GM12875 (cell line): ENCODE measurements around the gene NRSN2.
"Not testable (repeated sequence)": the region's sequence is repeated elsewhere in the genome, so short reads cannot be mapped to it uniquely, and the experiment has no call there.

Source experiments
- H3K4me3 ChIP-seq: one replicate; pipeline ENCODE4 v1.5.1; 2011; ENCODE audit warnings: low read depth, low read length, control low read depth
- TF ChIP-seq, protein P1 (sequence below): IDR thresholded peaks from 2 replicates; pipeline ENCODE4 v1.5.1; 2011; ENCODE audit warnings: low read depth, mild to moderate bottlenecking, control low read depth, inconsistent platforms, low read length, moderate library complexity, borderline replicate concordance; ENCODE audit not compliant: insufficient read depth

NRSN2 gene

DNA sequence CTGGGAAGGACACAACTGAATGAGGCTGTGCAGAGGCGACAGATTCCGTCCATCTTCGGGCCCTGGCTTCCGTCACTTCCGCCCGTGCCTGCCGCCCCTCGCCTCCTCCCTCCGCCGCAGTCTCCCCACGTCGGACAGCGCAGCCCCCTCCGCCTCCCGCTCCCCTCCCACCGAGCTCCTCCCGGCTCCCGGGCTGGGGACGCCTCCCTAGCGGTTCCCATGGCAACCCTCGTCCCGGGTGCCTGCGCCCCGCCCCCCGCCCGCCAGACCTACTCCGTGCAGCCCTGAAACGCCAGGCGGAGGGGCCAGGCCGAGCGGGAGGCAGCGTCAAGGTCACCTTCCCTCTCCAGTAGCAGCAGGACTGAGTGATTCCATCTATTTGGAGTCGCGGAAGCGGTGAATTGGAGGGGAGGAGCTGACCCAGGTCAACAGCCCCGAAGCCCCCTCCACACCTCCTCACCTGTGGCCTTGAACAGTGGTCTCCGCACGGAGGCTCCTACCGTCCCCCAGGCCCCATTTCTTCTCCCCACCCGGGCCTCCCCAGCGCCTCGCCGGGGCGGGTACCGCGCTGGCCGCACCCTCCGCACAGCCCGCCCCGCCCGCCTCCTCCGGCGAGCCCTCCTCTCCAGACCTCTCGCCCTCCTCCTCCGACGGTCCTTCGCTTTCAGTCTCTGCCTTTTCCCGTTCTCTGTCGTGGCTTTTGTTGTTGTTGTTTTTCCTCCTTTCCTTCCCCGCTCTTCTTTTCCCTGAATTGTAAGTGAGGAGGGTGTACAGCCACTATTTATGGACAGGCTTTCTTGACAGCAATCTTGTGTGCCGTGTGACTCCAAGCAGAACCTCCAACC, 951 bp downstream of the NRSN2 start:
- peak overlapping the region; percentile 52 for H3K4me3 ChIP-seq
- TF ChIP-seq, protein P1, sequence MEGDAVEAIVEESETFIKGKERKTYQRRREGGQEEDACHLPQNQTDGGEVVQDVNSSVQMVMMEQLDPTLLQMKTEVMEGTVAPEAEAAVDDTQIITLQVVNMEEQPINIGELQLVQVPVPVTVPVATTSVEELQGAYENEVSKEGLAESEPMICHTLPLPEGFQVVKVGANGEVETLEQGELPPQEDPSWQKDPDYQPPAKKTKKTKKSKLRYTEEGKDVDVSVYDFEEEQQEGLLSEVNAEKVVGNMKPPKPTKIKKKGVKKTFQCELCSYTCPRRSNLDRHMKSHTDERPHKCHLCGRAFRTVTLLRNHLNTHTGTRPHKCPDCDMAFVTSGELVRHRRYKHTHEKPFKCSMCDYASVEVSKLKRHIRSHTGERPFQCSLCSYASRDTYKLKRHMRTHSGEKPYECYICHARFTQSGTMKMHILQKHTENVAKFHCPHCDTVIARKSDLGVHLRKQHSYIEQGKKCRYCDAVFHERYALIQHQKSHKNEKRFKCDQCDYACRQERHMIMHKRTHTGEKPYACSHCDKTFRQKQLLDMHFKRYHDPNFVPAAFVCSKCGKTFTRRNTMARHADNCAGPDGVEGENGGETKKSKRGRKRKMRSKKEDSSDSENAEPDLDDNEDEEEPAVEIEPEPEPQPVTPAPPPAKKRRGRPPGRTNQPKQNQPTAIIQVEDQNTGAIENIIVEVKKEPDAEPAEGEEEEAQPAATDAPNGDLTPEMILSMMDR, result no peak

DNA sequence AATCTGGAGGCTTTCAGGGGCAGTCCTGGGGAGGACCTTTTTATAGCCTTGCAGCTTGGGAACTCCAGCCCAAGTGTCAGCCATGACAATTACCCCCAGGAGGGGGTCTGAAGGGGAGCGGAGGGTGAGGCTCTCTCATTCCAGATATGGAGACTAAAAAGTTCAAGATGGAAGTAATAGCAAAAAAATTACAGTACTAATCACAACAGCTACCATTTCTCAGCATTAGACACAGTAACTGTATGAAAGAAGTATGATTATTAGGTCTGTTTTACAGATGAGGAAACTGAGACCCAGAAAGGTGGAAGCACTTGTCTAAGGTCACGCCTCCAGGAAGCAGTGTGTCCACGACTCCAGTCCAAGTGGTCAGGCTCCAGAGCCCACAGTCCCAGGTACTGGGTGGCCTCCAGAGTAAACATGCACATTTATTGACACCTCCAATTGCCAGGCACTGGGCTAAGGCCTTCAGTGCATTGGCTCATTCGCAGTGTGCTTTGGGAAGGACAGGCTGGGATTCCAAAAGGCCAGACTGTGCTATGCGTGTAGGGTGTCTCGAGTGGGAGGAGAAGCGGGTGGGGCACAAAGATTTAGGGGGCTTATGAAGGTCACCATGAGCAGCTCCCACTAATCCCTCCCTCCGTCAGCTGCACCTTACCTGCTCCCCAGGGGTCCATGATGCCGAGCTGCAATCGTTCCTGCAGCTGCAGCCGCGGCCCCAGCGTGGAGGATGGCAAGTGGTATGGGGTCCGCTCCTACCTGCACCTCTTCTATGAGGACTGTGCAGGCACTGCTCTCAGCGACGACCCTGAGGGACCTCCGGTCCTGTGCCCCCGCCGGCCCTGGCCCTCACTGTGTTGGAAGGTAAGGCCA, 2.3 kb downstream of the NRSN2 start:
- TF ChIP-seq, protein P1, result no peak
- H3K4me3 ChIP-seq, result no peak overlapping the region

DNA sequence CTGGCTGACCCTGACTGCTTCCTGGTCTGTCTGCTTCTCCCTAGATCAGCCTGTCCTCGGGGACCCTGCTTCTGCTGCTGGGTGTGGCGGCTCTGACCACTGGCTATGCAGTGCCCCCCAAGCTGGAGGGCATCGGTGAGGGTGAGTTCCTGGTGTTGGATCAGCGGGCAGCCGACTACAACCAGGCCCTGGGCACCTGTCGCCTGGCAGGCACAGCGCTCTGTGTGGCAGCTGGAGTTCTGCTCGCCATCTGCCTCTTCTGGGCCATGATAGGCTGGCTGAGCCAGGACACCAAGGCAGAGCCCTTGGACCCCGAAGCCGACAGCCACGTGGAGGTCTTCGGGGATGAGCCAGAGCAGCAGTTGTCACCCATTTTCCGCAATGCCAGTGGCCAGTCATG, 6.3 kb downstream of the NRSN2 start:
- TF ChIP-seq, protein P1, result no peak
- no peak overlapping the region for H3K4me3 ChIP-seq

DNA sequence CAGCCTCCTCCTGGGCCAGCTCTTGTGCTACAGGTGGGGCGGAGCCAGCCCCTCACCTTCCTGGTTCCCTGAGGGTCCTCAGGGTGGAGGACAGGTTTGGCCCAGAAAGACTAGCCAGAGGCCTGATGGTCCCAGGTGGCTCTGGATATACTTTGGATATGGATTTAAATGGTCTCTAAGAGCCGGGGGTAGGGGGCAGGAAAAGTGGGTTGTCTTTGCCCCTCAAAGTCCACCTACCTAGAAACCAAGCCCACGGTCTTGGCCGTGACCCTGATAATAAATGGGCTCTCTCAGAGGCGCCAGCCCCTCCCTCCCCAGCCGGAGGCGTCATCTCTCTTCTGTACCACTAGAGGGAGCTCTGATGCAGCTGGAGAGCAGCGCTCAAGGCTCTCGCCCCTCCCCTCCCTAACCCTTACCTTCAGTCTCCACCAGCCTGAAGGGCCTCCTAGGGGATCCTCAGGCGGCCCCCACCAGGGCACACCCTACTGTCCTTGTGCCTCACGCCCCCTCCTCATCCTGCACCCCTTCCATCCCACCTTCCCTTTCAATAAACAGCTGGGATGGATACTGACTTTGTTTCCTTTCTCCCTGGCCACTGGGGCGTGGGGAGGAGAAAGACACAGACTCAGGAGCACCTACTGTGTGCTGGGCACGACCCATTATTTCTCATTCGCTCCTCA, 7.5 kb downstream of the NRSN2 start:
- H3K4me3 ChIP-seq, result no peak overlapping the region
- TF ChIP-seq, protein P1, result peak; percentile 94

DNA sequence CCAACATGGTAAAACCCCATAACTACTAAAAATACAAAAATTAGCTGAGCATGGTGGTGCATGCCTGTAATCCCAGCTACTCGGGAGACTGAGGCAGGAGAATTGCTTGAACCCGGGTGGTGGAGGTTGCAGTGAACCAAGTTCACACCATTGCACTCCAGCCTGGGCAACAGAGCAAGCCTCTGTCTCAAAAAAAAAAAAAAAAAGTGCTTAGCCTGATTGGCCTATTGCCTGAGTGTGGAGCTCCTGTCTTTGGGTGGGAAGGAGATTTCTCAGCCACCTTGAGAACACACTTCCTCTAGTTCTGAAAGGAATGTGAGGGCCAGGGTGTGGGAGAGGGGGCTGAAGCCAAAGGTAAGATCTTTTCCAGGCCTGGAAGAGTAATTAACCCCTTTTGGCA, 9.2 kb downstream of the NRSN2 start:
- H3K4me3 ChIP-seq, result not testable (repeated sequence)

DNA sequence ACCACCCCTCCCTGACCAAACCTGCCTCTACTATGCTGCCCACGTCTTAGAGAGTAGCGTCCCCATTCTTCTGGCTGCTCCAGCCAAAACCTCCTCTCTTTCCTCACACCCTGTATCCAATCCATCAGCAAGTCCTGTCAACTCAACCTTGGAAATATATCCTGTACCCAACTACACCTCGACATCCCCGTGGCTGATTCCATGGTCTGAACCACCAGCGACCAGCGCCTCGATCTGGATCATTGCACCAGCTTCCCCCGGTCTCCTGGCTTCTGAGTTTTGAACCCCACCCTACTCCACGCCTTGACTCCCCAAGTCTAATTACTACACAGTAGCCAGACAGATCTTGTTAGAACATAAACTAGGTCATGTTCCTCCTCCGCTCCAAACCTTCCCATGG, 9.8 kb downstream of the NRSN2 start:
- TF ChIP-seq, protein P1, result no peak
- H3K4me3 ChIP-seq, result no peak overlapping the region

DNA sequence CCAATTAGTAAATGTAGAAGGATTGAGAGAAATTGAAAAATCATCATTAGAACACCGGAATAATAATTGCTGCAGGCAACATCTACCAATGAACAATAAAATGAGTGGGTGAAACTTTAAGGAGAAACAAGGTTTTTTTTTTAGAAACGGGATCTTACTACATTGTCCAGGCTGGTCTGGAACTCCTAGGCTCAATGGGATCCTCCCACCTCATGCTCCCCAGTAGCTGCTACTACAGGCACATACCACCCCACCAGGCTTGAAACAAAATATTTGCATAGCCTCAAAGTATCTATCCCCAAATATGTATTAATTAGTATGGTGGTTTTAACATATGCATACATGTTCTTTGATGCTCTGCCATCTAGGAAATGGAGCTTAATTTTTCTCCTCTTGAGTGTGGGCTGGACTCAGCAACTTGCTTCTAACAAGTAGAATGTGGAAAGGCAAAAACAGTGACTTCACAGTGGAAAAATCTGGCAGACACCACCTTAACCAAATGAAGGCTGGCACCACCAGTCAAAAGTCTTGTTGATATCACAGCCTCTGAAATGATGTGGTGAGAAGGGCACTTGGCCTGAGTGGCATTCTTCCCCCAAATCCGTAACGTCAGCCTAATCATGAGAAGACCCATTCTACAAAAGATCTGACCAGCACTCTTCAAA, 12.1 kb downstream of the NRSN2 start:
- TF ChIP-seq, protein P1, result no peak
- H3K4me3 ChIP-seq, result no peak overlapping the region
